Stimulated activated CD8-positive, alpha-beta memory T cell treated with anti-CD3 and anti-CD28 coated beads, Interleukin-4, amount 100 ng/mL, for 48 hours (primary cell): ENCODE data around the gene GPATCH4.
"Not testable (repeated sequence)": the region's sequence is repeated elsewhere in the genome, so short reads cannot be mapped to it uniquely, and the experiment has no call there.

Experiments
- DNase-seq: peaks from one replicate; pipeline ENCODE4 v3.0.0-alpha.2; 2020

The GPATCH4 gene

DNA sequence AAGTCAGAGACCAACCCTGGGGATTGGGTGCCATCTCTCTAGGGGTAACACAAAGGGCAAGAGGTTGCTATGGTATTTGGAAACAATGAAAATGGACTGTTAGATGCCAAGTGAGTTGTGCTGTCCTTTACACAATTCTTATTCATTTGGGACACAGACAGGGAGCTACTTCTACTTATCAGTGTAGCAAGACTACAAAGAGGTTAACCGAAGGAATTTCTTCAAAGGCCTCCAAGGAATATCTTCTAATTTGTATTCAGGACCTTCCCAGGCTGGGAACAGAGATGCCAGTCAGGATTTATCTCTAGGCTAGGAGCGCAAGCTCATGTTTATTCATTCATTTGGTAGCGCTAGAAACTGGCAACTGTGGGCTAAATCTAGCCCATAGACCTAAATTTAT lies 7.1 kb downstream of the GPATCH4 start:
- no peak for DNase-seq

DNA sequence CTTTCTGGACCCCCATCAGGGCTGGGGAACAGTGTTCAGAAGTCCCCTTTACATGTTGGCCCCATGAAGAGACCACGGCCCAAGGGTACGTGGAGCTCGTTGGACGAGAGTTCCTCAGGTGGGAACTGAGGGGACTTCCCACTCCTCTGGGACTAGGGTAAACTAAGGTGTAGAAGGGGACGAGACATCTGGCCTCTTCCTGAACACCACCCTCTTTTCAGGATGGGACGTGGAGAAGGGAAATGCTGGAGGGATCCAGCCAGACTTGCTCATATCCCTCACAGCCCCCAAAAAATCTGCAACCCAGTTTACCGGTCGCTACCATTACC lies 7.7 kb downstream of the GPATCH4 start:
- DNase-seq = no peak

DNA sequence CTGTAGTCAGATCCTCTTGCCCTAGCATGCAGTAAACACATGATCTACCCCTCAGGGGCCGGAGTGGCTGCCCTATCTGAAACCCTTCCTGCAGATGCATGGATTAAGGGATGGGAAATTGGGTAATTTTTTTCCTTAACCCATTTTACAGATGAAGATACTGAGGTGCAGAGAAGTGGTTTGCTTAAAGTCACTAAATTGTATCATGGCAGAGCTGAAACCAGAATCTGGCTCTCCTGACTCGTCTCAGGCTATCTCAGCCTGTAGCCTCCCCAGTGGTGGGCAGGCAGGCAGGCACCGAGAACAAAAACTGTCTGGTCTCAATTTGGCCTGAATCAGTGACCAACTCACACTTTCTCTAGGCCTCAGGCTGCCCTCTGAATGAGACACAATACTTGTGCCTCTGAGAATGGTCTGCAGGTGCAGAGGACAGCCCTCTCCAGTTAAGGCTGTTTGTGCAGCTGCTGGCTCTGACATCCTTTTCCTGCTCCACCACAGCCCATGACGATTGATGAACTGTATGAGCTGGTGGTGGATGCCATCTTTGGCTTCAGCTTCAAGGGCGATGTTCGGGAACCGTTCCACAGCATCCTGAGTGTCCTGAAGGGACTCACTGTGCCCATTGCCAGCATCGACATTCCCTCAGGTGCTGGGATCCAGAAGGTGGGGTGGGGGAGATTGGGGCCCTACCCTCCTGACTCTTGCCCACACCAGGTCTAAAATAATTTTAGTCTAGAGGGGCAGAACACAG lies 8.2 kb downstream of the GPATCH4 start:
- no peak for DNase-seq

DNA sequence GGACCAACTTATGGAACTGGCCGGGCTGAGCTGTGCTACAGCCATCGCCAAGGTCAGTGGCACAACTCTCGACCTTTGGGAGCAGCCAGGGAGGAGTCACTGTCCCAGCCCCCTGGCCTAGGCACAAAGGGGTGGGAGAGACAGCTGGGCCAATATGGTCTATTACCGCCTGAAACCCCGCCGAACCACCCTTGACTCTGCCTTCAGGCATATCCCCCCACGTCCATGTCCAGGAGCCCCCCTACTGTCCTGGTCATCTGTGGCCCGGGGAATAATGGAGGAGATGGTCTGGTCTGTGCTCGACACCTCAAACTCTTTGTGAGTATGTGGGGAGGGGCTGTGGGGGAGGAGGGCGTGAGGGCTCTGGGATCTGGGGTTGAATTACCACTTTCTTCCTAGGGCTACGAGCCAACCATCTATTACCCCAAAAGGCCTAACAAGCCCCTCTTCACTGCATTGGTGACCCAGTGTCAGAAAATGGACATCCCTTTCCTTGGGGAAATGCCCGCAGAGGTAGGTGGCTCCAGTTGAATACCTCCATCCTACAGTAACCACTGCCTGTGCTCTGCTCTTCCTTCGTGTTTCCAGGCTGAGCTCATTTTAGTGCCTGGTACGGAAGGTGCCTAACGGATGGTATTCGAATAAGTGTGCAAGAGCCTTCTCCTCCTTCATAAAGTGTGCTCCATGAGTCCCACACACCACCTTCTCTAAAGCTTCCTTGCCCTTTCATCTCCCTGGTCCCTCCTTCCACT lies 8.9 kb downstream of the GPATCH4 start:
- no peak for DNase-seq

DNA sequence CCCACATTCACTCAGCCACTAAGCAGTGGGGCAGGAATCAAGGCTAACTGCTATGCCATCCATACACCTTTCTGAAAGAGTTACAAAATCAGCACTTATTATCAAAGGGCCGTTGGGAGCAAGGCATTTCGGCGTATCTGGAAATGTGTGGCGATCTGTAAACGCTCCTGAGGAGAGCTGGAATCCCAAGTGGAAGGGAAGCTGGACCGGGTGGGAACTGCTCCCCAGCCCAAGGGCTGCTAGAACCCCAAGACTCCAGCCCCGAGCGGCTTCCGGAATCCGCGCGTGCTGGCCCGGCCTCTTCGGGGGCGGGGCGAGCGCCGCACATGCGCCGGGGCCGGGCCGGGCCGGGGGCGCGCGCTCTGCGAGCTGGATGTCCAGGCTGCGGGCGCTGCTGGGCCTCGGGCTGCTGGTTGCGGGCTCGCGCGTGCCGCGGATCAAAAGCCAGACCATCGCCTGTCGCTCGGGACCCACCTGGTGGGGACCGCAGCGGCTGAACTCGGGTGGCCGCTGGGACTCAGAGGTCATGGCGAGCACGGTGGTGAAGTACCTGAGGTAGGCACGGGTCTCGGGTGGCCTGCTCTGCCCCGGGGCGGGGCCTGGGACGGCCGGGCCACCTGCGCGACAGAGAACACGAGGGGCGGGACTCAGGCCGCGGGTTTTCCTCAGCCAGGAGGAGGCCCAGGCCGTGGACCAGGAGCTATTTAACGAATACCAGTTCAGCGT lies 9.7 kb downstream of the GPATCH4 start, which contains the start of gene NAXE:
Gene NAXE (plus strand): TSS at position 345 of the 726 bp plus-strand sequence. CDS start 29 bp downstream, at position 374.
- DNase-seq = peak; percentile 80

DNA sequence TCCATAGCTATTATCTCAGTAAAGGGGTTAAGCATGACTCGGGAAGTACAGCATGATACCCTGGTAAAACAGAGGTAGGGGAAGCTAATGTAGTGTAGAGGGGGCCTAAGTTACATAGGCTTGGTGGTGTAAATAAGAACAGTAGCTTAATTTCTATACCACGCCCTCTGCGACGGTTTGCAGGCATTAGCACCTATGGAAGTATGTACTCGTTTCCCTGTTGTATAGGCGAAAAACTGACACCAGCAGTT lies 10.2 kb downstream of the GPATCH4 start:
- DNase-seq = no peak

DNA sequence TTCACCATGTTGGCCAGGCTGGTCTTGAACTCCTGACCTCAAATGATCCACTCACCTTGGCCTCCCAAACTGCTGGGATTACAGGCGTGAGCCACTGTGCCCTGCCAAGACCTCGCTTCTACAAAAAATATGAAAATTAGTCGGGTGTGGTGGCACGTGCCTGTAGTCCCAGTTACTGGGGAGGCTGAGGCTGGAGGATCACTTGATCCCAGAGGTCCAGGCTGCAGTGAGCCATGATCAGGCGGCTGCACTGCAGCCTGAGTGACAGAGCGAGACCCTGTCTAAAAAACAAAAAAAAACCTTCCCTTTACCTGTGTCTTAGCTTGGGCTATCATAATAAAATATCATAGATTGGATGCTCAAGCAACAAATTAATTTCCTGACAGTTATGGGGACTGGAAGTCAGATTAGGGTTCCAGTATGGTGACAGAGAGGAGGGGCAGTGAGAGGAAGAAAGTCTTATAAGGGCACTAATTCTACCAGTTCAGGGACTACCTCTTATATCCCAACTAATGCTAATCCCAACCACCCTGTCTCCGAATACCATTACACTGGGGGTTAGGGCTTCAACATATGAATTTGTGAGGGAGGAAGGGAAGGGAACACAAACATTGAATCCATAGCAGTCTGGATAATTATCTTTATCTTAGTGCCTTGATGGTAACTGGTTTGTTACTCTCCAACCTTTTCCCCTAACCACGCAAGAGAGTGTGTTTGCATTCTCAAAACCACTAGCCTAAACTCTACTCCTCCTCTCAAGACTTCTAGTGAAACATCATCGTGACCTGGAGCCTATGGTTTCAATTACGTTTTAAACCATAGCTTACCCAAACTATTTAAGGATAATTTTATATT lies 10.7 kb downstream of the GPATCH4 start:
- no peak for DNase-seq

DNA sequence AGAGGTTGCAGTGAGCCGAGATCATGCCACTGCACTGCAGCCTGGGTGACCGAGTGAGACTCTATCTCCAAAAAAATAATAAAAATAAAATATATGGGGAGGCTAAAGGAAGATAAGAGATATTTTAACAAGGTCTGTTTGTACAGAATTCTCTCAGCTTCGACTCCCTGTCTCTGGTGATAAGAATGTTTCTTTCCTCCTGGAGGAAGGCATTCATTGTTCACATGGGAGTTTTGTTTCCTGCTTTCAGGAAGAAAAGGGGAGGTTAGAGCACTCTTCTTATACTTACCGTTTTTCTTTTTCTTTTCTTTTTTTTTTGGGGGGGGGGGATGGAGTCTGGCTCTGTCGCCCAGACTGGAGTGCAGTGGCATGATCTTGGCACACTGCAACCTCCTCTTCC lies 11.7 kb downstream of the GPATCH4 start:
- no peak for DNase-seq

DNA sequence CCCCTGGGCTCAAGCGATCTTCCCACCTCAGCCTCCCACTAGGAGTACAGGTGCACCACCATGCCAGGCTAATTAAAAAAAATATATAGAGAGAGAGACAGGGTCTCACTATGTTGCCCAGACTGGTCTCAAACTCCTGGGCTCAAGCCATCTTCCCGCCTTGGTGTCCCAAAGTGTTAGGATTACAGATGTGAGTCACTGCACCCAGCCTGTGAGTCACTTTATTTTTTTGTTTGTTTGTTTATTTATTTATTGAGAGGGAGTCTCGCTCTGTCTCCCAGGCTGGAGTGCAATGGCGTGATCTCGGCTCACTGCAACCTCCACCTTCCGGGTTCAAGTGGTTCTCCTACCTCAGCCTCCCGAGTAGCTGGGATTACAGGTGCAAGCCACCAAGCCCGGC lies 13.4 kb downstream of the GPATCH4 start:
- not testable (repeated sequence) for DNase-seq

DNA sequence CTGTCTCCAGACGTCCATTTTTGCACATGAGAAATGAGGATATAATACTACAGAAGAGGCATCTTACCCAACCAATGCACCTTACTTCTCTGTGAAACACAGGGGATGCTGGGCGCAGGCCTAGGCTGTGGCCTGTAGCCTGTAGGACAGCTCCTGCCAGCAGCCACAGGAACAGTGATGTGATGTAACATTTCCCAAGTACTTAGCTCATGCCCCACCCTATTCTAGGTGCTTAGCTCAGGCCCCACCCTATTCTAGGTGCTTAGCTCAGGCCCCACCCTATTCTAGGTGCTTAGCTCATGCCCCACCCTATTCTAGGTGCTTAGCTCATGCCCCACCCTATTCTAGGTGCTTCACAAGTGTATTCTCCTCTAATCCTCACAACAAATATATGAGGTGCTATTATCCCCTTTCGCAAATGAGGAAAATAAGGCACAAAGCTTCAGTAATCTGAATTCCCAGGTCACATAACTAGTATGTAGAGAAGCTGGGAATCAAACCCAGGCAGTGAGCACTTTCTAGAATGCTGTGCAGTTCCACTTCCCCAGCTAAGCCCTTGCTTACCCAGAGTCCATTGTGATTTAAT lies 14.3 kb downstream of the GPATCH4 start:
- DNase-seq = no peak

DNA sequence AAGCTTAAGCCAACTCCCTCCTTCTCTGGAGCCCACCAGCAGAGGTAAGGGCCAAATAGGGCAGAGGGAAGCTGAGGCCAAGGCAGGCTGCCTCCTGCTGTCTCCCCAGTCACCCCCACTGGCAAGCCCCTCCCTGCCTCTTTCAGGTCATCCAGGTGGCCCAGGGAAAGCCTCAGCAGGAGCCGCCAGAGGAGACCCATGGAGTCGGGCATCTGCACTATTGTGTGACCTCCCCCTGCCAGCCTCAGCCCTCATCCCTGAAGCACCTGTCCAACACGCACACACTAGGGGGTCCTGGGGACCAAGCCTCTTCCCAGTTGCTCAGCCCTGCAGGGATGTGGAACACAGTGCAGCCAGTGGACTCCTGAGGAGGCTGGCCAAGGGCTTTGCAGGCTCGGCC lies 15.0 kb downstream of the GPATCH4 start:
- no peak for DNase-seq

DNA sequence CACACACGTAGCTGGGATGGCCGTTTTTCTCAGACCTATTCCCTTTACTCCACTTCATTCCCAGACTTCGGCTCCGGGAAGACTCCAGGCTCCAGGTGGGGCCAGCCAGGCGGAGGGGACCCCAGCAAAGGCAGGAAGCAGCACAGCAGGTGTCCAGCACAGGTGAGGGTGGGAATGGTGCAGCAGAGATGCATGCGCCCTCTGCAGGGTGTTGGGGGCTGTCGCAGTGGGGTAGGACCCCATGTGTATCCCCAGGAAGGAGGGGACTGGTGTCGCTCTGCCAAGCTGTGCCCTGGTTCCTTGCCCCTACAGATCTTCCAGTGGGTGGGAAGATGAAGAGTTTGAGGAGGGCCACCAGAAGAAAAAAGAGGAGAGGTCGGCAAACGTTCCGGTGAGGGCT lies 16.5 kb downstream of the GPATCH4 start:
- no peak for DNase-seq

DNA sequence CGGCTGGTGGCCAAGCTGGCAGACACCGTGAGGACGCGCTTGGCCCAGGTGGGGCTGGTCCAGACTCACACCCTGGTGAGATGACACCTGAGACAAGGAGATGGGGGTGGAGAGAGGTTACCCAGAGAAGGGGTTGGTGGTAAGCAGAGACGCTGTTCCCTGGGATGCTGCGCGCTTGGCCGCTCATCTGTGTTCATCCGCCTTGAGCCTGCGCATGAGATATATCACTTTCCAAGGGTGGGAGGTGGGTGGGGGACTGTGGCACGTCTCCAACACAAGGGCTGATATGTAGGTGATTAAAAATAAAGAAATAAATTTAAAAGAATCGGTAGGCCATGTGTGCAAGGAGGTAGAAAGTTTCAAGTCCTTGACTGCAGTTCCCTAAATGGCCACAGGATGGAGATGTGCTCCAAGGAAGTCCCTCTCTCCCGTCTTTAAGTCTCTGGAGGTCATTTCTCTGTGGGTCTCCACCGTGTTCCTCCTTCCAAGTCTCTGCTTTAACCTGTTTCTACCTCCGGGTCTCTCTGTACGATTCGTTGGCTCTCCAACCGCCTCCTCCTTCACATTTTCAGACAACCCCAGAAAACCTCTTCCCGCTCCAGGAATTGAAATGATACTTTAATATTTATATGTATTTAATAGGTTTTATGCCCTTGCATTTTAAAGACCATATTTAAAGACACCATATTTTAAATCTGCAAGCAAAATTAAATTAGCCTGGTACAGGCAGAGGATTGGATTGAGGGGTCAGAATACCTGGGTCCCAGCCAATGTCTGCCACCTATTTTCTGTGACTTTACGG lies 17.3 kb downstream of the GPATCH4 start:
- peak; percentile 87 for DNase-seq

DNA sequence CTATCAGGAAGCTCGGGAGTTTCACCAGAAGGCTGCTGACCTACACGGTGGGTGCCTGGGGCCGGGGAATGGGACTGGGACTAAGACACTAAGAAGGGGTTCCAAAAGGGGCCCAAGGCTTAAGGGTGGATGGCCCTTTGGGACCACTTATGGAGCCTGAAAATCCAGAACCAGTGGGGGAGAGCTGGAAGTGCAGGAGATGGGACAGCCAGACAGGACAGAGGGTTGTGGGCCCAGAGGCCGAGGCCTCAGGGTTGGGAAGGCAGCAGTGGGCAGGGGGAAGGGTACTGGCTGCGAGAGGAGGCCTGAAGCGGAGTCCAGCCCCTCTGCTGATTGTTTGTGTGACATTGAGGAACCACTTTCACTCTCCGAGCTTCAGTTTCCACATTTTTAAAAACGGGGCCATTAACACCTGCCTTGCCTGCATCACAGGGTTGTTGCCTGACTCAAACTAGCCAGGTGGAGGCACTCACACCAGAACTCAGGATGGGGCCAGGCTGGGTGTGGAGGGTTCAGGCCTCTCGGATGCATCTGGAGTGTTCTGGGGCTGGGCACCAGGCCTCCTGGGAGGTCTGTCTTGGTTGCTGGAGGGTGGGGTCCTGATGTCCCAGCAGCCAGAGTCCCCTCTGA lies 18.8 kb downstream of the GPATCH4 start:
- peak; percentile 53 for DNase-seq

DNA sequence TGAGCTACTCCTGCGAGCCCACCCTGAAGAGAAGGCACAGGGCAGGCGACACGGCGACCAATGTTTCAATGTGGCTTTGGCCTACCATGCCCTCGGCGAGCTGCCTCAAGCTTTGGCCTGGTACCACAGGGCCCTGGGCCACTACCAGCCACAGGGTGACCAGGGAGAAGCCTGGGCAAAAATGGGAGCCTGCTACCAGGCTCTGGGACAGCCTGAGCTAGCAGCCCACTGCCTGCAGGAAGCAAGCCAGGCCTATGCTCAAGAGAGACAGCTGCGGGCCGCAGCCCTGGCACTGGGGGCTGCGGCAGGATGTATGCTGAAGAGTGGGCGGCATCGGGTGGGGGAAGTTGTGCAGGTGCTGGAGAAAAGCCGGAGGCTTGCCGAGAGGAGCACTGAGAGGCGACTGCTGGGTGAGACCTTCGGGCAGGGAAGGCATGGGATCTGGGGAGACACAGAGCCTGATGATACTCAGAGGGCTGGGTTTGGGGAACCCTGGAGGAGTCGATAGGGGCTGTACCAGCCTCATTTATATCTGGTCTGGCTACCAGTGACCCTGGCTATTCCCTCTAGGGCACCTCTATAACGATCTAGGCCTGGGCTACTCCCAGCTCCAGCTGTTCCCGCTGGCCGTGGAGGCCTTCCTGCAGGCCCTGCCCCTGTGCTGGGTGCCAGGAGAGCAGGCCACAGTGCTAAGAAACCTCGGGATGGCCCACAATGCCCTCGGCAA lies 19.5 kb downstream of the GPATCH4 start:
- DNase-seq = peak; percentile 71

DNA sequence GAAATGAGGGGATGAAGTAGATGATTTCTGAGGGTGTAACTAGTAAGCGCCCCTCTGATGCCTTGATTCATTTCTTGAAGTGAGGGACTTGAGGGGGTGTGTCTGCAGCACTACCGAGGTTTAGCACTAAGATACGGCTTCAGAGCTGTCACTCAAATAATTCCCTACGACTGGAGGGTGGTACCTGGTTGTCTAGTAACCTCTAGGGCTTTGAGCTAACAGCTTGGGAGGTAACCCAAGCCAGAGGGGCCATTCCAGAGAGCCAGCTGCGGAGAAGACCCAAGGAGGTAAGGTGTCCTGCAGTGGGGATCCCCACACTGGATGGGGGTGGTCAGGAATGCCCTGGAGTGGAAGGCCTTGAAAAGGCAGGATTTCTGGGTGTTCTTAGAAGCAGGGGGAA lies 21.8 kb downstream of the GPATCH4 start, which contains the start of gene TTC24:
Gene TTC24 (plus strand): TSS at position 252 of the 400 bp plus-strand sequence. CDS start 1,642 bp downstream, outside the sequence.
- no peak for DNase-seq

DNA sequence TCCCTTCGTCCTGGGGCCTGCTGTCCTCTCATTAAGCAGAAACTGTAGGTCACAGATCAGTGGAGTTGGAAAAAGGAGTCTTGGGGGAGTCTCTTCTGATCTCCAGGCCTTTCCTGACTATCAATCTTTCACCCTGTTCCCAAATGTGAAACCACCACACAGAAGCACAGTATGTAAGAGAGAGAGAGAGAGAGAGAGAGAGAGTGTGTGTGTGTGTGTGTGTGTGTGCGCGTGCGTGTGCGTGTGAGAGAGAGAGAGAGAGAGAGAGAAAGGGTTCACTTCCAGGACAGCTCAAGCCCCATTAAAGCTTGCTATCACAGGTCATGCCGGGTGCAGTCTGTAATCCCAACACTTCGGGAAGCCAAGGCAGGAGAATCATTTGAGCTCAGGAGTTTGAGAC lies 23.2 kb downstream of the GPATCH4 start:
- no peak for DNase-seq

DNA sequence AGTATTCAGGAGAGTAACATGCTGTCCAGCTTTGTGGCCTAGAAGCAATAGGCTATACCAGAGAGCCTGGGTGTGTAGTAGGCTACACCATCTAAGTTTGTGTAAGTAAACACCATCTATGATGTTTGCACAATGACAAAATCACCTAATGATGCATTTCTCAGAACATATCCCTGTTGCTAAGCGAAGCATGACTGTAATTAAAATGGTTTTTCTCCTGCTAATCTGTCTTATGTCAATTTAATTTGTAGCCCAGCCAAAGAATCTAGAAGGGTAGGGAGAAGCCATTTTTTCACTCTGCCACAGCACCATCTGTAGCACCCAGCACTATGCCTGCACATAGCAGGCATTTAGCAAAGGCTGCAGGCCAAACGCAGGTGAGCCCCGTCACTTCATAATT lies 23.7 kb downstream of the GPATCH4 start:
- DNase-seq = no peak

DNA sequence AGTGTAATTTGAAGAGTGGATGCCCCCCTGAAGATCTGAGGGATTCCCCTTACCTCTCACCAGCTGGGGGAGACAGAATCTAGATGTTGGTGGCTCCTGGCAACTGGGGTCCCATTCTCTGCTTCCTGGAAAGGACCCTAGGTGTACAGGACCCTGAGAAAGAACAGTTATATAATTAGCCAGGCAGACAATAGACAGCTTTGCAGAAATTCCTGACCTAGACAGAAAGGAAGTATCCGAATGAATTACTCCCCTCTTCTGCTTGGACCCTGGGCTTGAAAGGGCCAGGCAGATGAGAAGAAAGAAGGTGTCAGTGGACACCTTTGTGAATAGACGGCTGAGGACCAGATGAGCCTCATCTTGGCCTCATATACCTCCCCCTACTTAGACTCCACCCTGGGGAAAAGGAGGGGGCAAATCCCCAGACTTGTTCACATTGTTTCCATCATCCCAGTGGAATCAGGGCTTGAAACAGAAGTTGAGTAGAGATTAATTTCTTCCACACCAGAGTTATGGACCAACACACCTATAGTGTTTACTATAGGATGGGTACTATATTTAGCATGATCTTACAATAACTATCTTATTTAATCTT lies 27.1 kb downstream of the GPATCH4 start:
- DNase-seq = no peak

DNA sequence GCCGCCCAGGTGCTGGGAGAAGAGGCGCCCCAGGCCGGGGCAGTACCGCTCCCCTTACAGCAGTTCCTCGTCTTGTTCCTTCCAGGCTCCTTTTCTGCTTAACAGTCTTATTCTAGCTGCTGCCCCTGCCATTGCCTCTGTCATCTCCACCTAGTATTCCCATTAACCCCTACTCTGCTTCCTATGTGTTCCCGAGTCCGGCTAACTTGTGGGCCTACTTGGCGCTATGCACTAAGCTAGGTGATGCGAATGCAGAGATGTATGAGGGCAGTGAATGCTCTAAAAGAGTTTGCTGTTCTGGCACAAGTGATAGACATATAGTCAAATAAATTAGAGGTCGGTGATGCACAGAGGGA lies 28.6 kb downstream of the GPATCH4 start:
- no peak for DNase-seq
